ENCODE data around the gene TNFAIP8L2. TPM values are rescaled to one million over a fixed set of nuclear protein-coding genes. Genes with fewer than 3 reads are reported as not detected.

TNFAIP8L2 gene
- total and polyA plus RNA-seq, 12 donors, result 1.4 to 19.9 (median 7.3) TPM

GRCh38 chr1:151171190-151171589 is 14.7 kb downstream of the TNFAIP8L2 start:
- 68 to 98% (median 87%) methylated on average over 4 to 5 of the region's 5 CpGs for WGBS, 4 donors
- Histone ChIP-seq H3K36me3 (replicated peaks in 1 of 2) (peaks cover 0 to 52% of the 10 kb centered on the region in 2 donors), H3K4me1 (replicated peaks in 1 of 2) (peaks cover 6 to 10% of the 10 kb centered on the region in 2 donors), H3K9me3 (replicated peaks in 1 of 3) (no peaks in the 10 kb centered on the region), H3K27ac (no peak overlapping the region), H3K27me3 (no peaks in the 10 kb centered on the region), H3K4me3 (no peak overlapping the region)
- TF ChIP-seq POLR2A (IDR thresholded peaks at IDR 0.05), result no peak
- no peak for TF ChIP-seq CTCF (IDR thresholded peaks at IDR 0.05)
- intact Hi-C loops (cut with DNase I), result no loop called here
- DNase-seq, result no peak

- Histone ChIP-seq H3K4me1 (replicated peaks in 1 of 2) (no peaks in the 10 kb centered on the region), H3K36me3 (replicated peaks in 1 of 2) (peaks cover 0 to 63% of the 10 kb centered on the region in 2 donors), H3K27me3 (no peaks in the 10 kb centered on the region), H3K9me3 (replicated peaks in 1 of 3) (no peaks in the 10 kb centered on the region), H3K27ac (no peak overlapping the region), H3K4me3 (no peak overlapping the region)
- 58 to 70% (median 69%) methylated on average over 6 of the region's 6 CpGs for WGBS, 4 donors
- TF ChIP-seq CTCF (IDR thresholded peaks at IDR 0.05) (no peak), POLR2A (IDR thresholded peaks at IDR 0.05) (no peak)
- no peak for DNase-seq
- intact Hi-C loops (cut with DNase I), result no loop called here
Measured at GRCh38 chr1:151175041-151175741, 18.7 kb downstream of the TNFAIP8L2 start.

- Histone ChIP-seq H3K4me1 (replicated peaks in 1 of 2) (no peaks in the 10 kb centered on the region), H3K36me3 (replicated peaks in 1 of 2) (peaks cover 0 to 66% of the 10 kb centered on the region in 2 donors), H3K4me3 (no peak within 1 kb of the TSS), H3K9me3 (replicated peaks in 1 of 3) (no peaks in the 10 kb centered on the region), H3K27me3 (no peaks in the 10 kb centered on the region), H3K27ac (no peak within 1 kb of the TSS)
- TF ChIP-seq CTCF (IDR thresholded peaks at IDR 0.05) (peak in 5 of 6 experiments; percentile 8 to 28 (median 15)), POLR2A (IDR thresholded peaks at IDR 0.05) (no peak)
- WGBS, 4 donors, result 59 to 70% (median 65%) methylated on average over 4 of the region's 4 CpGs
- DNase-seq, result no peak
- intact Hi-C loops (cut with DNase I), result no loop called here
Measured at GRCh38 chr1:151175863-151176262, 19.4 kb downstream of the TNFAIP8L2 start, which contains the start of gene TMOD4. Gene TMOD4, minus strand, starts transcription at chr1:151175981. Its CDS starts 1,106 bp downstream, at chr1:151174875.

- Histone ChIP-seq H3K27me3 (no peaks in the 10 kb centered on the region), H3K36me3 (replicated peaks in 1 of 2) (peaks cover 0 to 66% of the 10 kb centered on the region in 2 donors), H3K9me3 (replicated peaks in 1 of 3) (no peaks in the 10 kb centered on the region), H3K4me3 (no peak overlapping the region), H3K4me1 (replicated peaks in 1 of 2) (no peaks in the 10 kb centered on the region), H3K27ac (no peak overlapping the region)
- DNase-seq, result no peak
- intact Hi-C loops (cut with DNase I), result no loop called here
- TF ChIP-seq POLR2A (IDR thresholded peaks at IDR 0.05) (no peak), CTCF (IDR thresholded peaks at IDR 0.05) (no peak)
- 91 to 96% (median 93%) methylated on average over 17 of the region's 17 CpGs for WGBS, 4 donors
Measured at GRCh38 chr1:151176514-151177045, 20.1 kb downstream of the TNFAIP8L2 start.

Data from adrenal gland (tissue), 12 donors.